Measurements from ENCODE around the gene ASTL.

ASTL gene

DNA sequence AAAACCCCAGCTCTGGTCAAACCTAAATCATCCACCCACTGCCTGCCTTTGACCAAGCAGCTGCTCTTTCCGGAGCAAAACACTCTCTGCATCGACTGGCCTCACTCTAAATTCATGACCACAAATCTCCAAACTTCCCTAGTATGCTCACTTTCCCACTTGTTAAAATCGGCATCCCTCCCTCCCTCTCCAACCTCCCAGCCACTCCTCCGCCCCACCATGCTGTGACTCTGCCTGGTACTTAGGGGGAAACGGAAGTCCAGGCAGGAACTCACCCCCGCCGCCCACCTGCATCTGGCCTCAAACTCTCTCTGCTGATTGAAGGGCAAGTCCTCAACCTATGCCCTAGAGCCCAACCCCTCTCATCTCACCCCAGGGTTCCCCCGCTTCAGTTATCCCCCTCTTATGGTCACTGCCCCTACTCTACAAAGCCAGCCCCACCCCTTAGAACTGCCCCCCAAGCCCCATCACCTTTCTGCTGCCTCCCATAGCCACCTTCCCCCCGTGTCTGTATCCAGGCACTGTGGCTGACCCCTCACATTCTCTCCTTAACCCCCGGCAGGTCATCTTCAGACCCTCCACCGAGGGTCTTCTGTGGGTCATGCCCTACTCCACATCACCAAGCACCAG, 18.1 kb downstream of the ASTL start:
- Histone ChIP-seq H3K9ac (ENCODE audit: low read depth, low read length) (no peak overlapping the region), H3K4me1 (ENCODE audit: control insufficient read depth, insufficient read depth, low read length) (peaks cover 7% of the 10 kb centered on the region), H3K9me3 (replicated peaks; ENCODE audit: low read length) (no peaks in the 10 kb centered on the region), H3K4me2 (ENCODE audit: low read length) (no peak overlapping the region), H3K36me3 (ENCODE audit: insufficient read depth, low read length) (no peaks in the 10 kb centered on the region), H3K4me3 (ENCODE audit: low read length) (no peak overlapping the region), H3K27me3 (ENCODE audit: control insufficient read depth, insufficient read depth, low read length) (peaks cover 83% of the 10 kb centered on the region)

DNA sequence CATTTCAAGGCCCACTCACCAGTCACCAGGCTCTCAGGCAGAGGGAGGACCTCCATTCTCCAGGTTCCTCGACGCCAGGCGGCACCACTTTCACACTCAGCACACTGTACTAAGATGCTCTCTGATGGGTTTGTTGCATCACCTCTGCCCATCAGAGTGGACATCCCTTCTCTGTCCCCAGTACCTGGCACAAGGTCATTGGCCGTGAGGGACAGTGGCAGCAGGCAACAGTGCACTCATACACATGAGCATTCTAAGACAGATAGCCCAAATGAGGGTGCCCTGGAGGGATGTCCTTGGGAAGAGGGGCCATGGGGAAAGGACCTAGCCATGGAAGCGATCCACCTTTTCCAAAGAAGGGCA, 18.9 kb downstream of the ASTL start:
- H3K4me1 ChIP-seq (ENCODE audit: control insufficient read depth, insufficient read depth, low read length) = peaks cover 7% of the 10 kb centered on the region
- no peaks in the 10 kb centered on the region for H3K9me3 ChIP-seq (replicated peaks; ENCODE audit: low read length)
- no peak overlapping the region for H3K4me2 ChIP-seq (ENCODE audit: low read length)
- no peak overlapping the region for H3K4me3 ChIP-seq (ENCODE audit: low read length)
- H3K27me3 ChIP-seq (ENCODE audit: control insufficient read depth, insufficient read depth, low read length) = peaks cover 83% of the 10 kb centered on the region
- no peaks in the 10 kb centered on the region for H3K36me3 ChIP-seq (ENCODE audit: insufficient read depth, low read length)
- H3K9ac ChIP-seq (ENCODE audit: low read depth, low read length) = no peak overlapping the region

DNA sequence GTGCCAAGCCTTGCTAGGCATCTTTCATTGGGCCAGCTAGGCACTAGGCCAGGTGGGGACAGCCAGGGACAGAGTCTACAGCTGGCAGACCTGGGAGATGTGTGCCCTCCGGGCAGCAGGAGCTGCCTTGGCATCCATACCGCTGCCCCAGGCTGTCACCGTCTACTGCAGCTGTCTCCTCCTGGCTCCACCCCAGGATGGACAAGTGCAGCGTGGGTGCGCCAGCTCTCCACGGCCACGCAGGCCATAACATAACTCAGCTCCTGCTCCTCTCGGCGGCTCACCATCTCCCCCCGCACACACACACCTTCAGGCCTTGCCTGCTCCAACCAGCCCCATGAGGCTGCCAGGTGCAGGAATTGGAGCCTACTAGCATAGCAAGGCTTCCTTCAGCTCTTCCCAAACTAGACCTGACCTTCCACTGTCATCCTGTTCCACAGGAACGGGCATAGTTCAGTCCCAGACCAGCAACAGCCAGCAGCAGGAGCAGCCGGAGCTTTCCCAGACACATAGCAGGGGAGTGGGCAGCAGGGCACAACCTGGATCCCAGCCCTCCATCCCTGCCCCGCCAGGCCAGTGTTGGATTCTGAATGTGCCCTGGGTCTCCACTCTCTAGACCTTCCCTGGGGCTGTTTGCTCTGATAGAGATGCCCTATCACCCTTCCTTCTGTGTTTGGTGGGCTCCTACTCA, 19.5 kb downstream of the ASTL start:
- no peaks in the 10 kb centered on the region for H3K9me3 ChIP-seq (replicated peaks; ENCODE audit: low read length)
- no peak overlapping the region for H3K4me2 ChIP-seq (ENCODE audit: low read length)
- no peak overlapping the region for H3K4me3 ChIP-seq (ENCODE audit: low read length)
- no peaks in the 10 kb centered on the region for H3K36me3 ChIP-seq (ENCODE audit: insufficient read depth, low read length)
- peaks cover 85% of the 10 kb centered on the region for H3K27me3 ChIP-seq (ENCODE audit: control insufficient read depth, insufficient read depth, low read length)
- peaks cover 7% of the 10 kb centered on the region for H3K4me1 ChIP-seq (ENCODE audit: control insufficient read depth, insufficient read depth, low read length)
- H3K9ac ChIP-seq (ENCODE audit: low read depth, low read length) = no peak overlapping the region

DNA sequence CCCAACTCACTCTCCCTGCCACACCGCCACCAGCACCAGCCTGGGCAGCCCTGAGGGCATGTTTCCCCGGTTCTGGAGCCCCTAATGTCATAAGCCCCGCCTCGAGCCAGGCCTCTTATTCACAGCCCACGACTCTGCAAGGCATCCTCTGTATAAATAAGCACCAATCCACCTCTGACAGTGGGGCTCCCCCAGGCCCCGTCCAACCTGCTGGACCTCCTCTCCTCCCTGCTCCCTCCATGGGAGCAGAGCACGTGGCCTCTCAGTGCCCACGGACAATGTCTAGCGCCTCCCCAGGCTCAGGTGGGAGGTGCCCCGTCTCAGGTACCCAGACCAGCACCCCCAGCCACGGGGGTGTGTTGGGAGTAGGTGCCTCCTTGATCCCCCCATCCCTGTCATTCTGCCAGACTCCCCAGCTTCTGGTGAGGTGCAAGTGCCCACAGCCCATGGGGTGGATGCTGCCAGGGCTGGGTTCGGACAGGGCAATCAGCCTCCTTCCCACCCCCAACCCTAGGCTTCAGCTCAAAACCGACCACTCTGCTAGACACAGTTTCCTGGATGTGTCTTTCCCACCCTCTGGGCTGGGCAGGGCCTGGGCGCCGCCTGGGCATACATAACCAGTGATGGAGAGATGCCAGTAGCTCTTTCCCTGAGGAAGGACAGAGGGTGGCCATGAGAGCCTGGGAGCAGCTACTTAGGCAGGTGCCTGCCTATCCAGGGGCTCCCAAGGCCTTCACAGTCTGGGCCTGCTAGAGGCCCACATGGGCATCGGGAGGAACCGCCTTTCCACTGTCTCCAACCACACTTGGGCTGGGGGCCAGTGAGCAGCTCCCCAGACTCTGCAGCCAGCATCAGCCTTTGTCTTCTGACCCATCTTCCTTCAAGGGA, 20.4 kb downstream of the ASTL start:
- H3K4me2 ChIP-seq (ENCODE audit: low read length) = no peak overlapping the region
- no peak overlapping the region for H3K4me3 ChIP-seq (ENCODE audit: low read length)
- no peaks in the 10 kb centered on the region for H3K36me3 ChIP-seq (ENCODE audit: insufficient read depth, low read length)
- peaks cover 7% of the 10 kb centered on the region for H3K4me1 ChIP-seq (ENCODE audit: control insufficient read depth, insufficient read depth, low read length)
- H3K9me3 ChIP-seq (replicated peaks; ENCODE audit: low read length) = no peaks in the 10 kb centered on the region
- no peak overlapping the region for H3K9ac ChIP-seq (ENCODE audit: low read depth, low read length)
- peaks cover 82% of the 10 kb centered on the region for H3K27me3 ChIP-seq (ENCODE audit: control insufficient read depth, insufficient read depth, low read length)

DNA sequence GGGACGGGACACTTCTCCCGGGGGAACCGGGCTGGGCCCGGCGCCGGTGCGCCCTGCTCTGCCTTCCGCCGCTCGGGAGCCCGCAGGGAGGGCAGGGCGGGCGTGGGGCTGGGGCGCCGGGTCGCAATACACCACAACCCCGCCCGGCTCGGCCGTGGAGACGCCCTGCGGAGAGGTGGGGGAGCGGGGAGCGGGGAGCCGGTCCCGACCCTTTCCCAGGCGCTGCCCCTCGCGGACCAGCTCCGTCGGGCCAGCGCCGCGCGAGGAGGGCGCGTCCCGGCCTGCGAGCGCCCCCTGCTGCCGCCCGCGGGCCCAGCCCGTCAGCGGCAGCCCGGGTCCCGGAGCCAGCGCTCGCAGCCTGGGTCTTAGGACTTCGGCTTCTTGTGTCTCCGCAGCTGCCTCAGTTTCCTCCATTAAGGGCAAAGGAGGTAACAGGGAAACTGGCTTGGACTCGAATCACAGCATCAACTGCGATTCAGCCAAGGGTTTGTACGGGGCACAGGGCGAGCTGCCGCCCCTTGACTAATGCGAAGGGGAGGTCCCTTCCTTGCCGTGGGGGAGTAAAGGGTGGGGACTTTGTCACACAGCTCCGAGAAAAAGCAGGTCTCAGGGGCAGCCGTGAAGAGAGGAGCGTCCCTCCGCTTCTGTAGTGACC, 21.3 kb downstream of the ASTL start:
- Histone ChIP-seq H3K4me2 (ENCODE audit: low read length) (peak overlapping the region; percentile 78), H3K27me3 (ENCODE audit: control insufficient read depth, insufficient read depth, low read length) (peaks cover 78% of the 10 kb centered on the region), H3K9ac (ENCODE audit: low read depth, low read length) (no peak overlapping the region), H3K4me1 (ENCODE audit: control insufficient read depth, insufficient read depth, low read length) (peaks cover 7% of the 10 kb centered on the region), H3K4me3 (ENCODE audit: low read length) (peak overlapping the region; percentile 52), H3K36me3 (ENCODE audit: insufficient read depth, low read length) (no peaks in the 10 kb centered on the region), H3K9me3 (replicated peaks; ENCODE audit: low read length) (no peaks in the 10 kb centered on the region)

DNA sequence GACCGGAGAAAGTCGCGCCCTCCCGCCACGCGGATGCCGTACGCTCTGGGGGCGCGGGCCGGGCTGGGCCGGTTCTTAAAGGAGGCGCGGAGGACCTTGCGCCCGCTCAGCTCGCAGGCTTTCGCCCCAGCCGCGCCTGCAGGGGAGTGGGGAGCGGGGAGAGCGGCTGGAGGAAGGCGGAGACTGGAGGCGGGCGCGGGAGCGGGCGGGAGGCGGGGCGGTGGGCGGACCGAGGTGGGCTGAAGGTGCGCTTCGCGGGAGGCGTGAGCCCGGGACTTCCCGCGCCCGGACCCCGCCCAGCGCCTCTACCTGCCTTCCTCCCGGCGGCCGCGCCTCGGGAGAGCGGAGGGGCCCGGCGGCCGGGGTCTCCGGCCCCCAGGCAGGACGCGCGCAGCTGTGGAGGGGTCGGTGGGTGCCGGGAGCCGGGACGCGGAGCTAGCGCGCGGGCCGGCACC, 21.9 kb downstream of the ASTL start, which contains the start of gene ADRA2B:
TSS of gene ADRA2B (minus strand) at position 148 of the 455 bp plus-strand sequence. CDS start 422 bp downstream, outside the sequence.
- Histone ChIP-seq H3K4me1 (ENCODE audit: control insufficient read depth, insufficient read depth, low read length) (peaks cover 7% of the 10 kb centered on the region), H3K9me3 (replicated peaks; ENCODE audit: low read length) (no peaks in the 10 kb centered on the region), H3K9ac (ENCODE audit: low read depth, low read length) (no peak within 1 kb of the TSS), H3K4me2 (ENCODE audit: low read length) (peak within 1 kb of the TSS; percentile 78), H3K4me3 (ENCODE audit: low read length) (peak within 1 kb of the TSS; percentile 52), H3K36me3 (ENCODE audit: insufficient read depth, low read length) (no peaks in the 10 kb centered on the region), H3K27me3 (ENCODE audit: control insufficient read depth, insufficient read depth, low read length) (peaks cover 72% of the 10 kb centered on the region)

DNA sequence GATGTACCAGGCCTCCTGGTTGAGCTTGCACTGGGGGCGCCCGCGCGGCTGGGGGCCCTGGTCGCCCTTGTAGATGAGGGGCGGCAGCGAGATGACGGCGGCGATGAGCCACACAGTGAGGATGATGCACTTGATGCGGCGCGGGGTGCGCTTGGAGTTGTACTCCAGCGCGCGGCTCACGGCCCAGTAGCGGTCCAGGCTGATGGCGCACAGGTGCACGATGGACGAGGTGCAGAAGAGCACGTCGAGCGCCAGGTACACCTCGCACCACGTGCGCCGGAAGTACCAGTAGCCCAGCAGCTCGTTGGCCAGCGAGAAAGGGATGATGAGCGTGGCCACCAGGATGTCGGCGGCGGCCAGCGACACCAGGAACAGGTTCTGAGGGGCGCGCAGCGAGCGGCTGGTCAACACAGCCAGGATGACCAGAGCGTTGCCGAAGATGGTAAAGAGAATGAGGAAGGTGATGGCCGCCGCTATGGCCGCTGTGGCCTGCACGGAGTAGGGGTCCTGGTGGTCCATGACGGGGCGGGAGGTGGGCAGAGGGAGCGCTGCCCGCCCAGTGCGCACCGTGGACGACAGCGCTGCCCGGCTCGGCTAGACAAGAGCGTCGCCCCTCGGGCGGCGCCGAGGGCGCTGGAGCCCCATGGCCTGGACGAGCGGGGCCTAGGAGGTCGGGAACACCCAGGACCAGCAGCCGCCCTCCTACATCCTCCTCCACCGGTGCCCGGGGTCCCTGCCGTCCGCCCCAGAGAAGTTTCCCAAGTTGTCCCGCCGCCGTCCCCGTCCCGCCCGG, 22.5 kb downstream of the ASTL start:
- H3K9ac ChIP-seq (ENCODE audit: low read depth, low read length) = no peak overlapping the region
- peak overlapping the region; percentile 78 for H3K4me2 ChIP-seq (ENCODE audit: low read length)
- H3K4me3 ChIP-seq (ENCODE audit: low read length) = no peak overlapping the region
- H3K9me3 ChIP-seq (replicated peaks; ENCODE audit: low read length) = no peaks in the 10 kb centered on the region
- H3K27me3 ChIP-seq (ENCODE audit: control insufficient read depth, insufficient read depth, low read length) = peaks cover 66% of the 10 kb centered on the region
- no peaks in the 10 kb centered on the region for H3K36me3 ChIP-seq (ENCODE audit: insufficient read depth, low read length)
- H3K4me1 ChIP-seq (ENCODE audit: control insufficient read depth, insufficient read depth, low read length) = peaks cover 7% of the 10 kb centered on the region

DNA sequence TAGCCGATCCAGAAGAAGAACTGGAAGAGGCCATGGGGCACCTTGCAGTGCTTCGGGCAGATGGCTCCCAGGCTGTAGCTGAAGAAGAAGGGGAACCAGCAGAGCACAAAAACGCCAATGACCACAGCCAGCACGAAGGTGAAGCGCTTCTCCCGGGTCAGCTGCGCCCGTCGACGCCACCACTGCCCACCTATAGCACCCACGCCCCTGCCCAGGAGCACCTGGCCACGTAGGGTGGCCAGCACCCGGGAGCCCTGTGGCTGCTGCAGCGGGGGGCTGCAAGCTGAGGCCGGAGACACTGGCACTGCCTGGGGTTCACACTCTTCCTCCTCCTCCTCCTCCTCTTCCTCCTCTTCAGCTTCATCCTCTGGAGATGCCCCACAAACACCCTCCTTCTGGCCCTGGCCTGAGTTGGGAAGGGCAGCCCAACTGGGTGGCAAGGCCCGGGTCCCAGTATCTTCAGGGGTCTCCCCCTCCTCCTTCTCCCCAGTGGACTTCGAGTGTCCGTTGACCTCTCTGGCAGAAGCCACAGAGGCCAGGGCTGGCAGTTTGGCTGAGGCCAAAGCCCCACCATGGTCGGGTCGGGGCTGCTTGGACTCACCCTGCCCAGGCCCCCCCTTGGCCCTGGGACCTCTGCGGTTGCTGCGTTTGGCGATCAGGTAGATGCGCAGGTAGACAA, 23.3 kb downstream of the ASTL start:
- Histone ChIP-seq H3K9me3 (replicated peaks; ENCODE audit: low read length) (no peaks in the 10 kb centered on the region), H3K27me3 (ENCODE audit: control insufficient read depth, insufficient read depth, low read length) (peaks cover 68% of the 10 kb centered on the region), H3K4me3 (ENCODE audit: low read length) (no peak overlapping the region), H3K9ac (ENCODE audit: low read depth, low read length) (no peak overlapping the region), H3K4me1 (ENCODE audit: control insufficient read depth, insufficient read depth, low read length) (peaks cover 7% of the 10 kb centered on the region), H3K4me2 (ENCODE audit: low read length) (no peak overlapping the region), H3K36me3 (ENCODE audit: insufficient read depth, low read length) (no peaks in the 10 kb centered on the region)

DNA sequence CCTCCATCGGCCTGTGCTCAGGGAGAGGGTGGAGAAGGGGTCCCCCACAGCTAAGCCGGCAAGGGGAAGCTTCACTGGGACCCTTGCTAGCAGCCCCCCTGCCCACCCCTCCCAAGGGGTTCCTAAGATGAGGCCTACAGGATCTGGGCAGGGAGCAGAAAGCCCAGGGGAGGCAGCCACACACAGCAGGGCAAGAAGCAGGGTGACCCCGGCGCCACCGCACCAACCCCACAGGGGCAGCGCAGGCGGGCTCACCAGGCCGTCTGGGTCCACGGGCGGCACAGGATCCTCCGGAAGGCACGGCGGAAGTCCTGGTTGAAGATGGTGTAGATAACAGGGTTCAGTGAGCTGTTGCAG, 23.8 kb downstream of the ASTL start:
- Histone ChIP-seq H3K4me1 (ENCODE audit: control insufficient read depth, insufficient read depth, low read length) (peaks cover 7% of the 10 kb centered on the region), H3K4me2 (ENCODE audit: low read length) (no peak overlapping the region), H3K4me3 (ENCODE audit: low read length) (no peak overlapping the region), H3K9ac (ENCODE audit: low read depth, low read length) (no peak overlapping the region), H3K27me3 (ENCODE audit: control insufficient read depth, insufficient read depth, low read length) (peaks cover 71% of the 10 kb centered on the region), H3K9me3 (replicated peaks; ENCODE audit: low read length) (no peaks in the 10 kb centered on the region), H3K36me3 (ENCODE audit: insufficient read depth, low read length) (no peaks in the 10 kb centered on the region)

DNA sequence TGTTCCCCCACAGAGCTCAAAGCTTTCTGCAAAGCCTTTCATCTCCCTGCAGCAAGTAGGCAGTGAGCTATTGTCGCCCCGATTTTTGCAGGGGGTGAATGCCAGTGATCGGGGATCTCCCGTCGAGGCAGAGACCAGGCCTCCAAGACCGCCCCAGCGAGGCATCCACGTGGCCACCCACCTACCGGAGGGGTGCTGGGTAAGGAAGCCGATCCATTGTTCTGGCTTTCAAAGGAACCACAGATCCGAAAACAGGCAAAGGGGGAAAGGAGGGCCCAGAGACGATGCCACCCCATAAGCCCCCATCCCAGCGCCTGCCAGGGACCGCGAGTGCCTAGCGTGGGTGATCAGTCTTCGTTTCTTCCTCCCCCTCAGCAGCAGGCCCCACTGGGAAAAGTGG, 24.4 kb downstream of the ASTL start:
- H3K9ac ChIP-seq (ENCODE audit: low read depth, low read length) = no peak overlapping the region
- no peaks in the 10 kb centered on the region for H3K9me3 ChIP-seq (replicated peaks; ENCODE audit: low read length)
- H3K27me3 ChIP-seq (ENCODE audit: control insufficient read depth, insufficient read depth, low read length) = peaks cover 71% of the 10 kb centered on the region
- H3K4me1 ChIP-seq (ENCODE audit: control insufficient read depth, insufficient read depth, low read length) = peaks cover 7% of the 10 kb centered on the region
- H3K36me3 ChIP-seq (ENCODE audit: insufficient read depth, low read length) = no peaks in the 10 kb centered on the region
- no peak overlapping the region for H3K4me3 ChIP-seq (ENCODE audit: low read length)
- H3K4me2 ChIP-seq (ENCODE audit: low read length) = no peak overlapping the region

Measured in skeletal muscle satellite cell (primary cell).